Suppressor macrophage treated with lipopolysaccharide for 1 hour (primary cell): ENCODE measurements around the gene TAS2R1.
"Not testable (repeated sequence)": the region's sequence is repeated elsewhere in the genome, so short reads cannot be mapped to it uniquely, and the experiment has no call there.

Experiments
- DNase-seq, 3 donors: peaks; one replicate each; pipeline ENCODE4 v3.0.0-alpha.2; 2020 to 2022

The TAS2R1 gene

DNA sequence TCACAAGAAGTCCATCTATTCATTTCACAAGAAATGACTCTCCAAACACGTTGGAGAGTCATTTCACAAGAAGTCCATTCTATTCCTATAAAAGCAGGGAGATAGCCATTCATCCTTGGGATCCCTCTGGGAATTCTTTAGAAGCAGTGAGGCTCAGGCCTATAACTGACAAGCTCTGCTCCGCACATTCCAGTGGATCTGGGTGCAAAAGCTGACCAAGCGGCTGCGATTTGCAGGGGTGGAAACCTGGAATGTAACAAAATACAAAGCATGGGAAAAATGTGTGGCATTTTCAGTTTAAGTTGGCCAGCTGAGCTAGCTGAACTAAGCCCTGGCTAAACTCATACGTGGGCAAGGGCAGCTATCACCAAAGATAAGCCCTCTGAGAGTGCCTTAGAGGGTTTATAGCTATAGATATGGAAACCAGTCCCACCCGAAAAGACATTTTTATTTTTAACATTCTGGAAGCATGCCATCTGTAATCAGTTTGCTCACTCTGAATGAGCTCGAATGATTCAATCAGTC, 8.7 kb downstream of the TAS2R1 start:
- no peak for DNase-seq

DNA sequence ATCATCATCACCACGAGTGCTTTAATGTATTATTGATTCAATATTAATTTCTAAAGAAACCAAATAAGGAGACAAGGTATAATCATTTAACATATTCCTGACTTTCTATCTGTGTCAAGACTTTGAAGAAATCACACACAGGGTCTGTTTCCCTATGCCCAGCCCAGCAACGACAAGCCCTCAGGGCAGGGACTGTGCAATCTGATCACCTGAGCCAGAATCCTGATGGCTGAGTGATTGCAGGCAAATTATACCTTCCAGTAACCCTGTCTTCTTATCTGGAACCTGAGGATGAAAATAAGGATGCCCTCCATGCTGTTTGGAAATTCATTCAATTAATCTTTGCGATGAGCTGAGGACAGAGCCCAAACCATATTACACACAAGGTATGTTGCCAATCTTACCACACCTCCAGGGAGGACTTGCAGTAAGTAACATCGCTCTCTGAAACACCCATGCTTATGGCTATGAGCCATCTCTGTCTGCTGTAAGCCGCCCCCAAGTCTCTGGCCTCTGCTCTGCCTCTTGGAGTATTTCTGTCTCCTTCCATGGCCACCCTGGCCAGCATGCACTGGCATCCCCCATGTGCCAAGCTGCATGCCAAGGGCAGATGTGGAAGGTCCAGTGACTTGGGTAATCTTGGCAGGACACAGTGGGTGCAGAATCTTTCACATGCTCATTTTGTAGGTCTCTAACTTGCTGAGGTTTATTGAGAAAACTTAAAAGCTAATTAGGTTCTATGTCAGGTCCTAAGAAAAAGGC, 10.6 kb downstream of the TAS2R1 start:
- no peak for DNase-seq

DNA sequence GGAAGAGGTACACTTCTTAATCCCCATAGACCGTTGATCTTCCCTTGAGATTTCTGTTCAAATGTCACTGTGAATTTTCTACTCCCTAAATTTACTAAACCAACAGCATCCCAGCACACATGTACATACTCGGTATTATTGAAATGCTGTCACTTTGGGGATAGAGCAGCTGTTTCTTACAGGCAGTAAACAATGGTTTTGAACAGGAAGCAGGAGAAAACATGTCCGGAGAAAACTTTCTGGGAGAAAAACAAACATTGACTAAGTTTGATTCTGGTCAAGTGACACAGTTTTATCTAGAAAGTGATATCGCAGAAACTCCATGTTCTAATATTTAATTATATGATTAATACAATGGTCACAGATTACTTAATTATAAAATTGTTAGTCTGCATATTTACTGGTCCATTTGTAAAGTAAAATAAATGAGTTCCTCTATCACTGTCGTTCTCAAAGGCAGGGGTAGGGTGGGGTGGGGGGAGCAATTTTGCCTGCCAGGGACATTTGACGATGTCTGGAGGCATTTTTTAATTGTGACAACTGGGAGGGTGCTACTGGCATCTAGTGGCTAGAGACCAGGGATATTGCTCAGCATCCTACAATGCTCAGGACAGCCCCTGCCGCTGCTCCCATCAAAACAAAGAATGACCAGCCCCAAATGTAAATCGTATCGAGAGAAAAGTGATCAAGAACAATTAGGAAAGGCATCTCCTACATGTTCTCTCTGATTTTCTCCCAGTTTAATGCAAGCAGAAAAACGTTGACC, 12.2 kb downstream of the TAS2R1 start:
- DNase-seq = no peak

DNA sequence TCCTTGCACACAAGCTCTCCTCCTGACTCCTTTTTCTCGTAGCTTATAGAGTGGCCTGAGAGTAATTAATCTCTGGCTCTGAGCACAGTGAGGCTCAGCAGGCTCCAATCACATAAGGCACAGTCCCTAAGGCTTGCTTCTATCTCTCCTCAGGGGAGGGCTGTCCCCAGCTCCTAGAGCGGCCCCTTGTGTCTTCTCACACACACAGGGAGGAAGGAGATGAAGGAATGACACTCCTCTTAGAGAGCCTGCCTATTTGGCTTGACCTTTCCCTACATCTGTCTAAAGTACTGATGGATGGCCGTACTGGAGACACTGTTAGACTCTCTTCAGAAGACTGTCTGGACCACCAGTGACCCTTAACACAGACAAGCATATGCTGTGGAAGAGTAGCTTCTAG, 12.9 kb downstream of the TAS2R1 start:
- DNase-seq = no peak

- DNase-seq = no peak
These were observed 14.8 kb downstream of the TAS2R1 start for GRCh38 chr5:9615331-9615730.

DNA sequence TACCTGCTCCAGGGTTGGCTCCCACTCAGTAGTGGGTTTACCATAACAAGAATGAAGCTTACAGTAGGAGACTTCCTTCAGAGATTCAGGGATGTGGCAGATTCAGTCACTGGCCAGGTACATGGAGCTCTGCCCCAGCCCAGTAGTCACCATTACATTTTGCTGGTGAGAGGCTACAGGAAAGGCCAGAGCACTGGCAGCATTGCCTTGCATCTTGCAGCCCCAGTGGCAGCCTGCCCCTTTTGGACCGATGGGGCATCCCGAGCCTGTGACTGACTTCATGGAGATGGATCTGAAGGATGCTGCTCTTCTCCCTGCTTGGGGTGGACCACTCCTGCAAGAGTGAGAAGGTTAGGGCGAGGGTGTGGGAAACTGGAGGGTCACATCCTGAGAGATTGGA, 16.8 kb downstream of the TAS2R1 start:
- DNase-seq = no peak

DNA sequence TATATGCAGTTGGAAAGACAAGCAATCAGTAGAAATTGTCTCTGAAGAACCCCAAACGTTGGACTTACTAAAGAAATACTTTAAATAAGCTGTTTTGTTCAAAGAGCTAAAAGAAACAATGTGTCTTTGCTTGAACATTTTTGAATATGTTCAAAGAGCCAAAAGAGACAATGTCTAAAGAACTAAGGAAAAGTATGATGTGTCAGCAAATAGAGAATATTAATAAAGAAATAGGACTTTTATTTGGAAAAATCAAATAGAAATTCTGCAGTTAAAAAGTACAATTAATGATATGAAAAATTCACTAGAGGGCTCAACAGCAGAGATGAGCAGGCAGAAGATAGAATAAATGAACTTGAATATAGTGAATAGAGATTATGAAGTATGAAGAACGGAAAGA, 19.2 kb downstream of the TAS2R1 start:
- no peak for DNase-seq

- no peak for DNase-seq
These were observed 19.8 kb downstream of the TAS2R1 start for GRCh38 chr5:9610364-9610763.

- DNase-seq = no peak
These were observed 22.1 kb downstream of the TAS2R1 start for GRCh38 chr5:9608093-9608492.

DNA sequence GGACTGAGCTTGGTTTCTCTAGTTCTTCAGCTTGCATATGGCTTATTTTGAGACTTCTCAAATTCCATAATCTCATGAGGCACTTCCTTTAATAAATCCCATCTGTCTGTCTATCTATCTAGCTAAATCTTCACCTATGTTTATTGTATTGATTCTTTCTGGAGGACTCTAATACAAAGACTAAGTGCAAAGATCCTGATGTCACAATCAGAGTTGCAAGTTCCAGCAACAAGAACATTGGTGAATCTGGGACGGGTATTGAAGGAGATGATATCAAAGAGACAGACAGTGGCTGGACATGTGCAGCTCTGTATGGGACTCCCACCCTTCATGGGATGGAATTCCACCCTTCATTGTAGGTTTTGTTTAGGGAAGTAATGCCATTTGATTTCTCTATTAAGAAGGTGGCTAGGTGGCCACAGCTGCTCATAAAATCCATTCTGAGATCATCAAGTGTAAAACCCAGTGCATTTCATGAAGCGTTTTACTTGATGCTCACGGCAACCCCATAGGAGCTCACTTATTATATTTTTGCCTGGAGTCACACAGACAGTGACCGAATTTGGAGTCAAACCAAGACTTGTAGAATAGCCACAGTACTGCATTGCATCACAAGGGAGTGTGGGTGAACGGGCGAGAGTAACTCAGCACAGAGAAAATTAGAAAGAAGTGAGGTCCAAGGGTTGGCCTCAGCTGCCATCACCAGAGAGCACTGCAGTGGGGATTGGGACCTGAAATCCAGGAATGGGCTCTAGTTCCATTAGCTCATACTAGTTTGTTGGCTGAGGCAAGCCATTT, 24.9 kb downstream of the TAS2R1 start:
- DNase-seq = no peak

GRCh38 chr5:9604416-9604815, 25.7 kb downstream of the TAS2R1 start:
- no peak for DNase-seq

- DNase-seq = no peak
These were observed 29.0 kb downstream of the TAS2R1 start for GRCh38 chr5:9601055-9601739.

GRCh38 chr5:9599391-9599790, 30.8 kb downstream of the TAS2R1 start:
- DNase-seq = no peak

DNA sequence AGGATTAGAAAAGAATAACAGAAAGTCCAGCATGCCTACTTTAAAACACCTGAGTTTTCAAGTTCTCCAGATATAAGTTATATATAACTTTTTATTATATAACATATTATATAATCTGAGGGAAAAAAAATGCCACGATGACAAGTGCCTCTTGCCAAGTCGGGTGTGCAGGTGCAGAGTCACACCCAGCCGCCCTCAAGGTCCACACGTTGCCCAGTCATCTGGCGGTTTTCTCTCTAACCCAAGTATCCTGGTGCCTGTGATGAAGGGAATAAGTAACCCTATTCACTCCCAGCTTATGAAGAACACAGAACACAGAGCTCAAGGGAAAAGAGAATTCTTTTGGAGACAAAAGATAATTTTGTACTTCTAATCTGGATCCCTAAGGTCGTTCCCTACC, 31.8 kb downstream of the TAS2R1 start:
- not testable (repeated sequence) for DNase-seq

- not testable (repeated sequence) for DNase-seq
These were observed 32.8 kb downstream of the TAS2R1 start for GRCh38 chr5:9597322-9597721.

GRCh38 chr5:9596824-9597223, 33.3 kb downstream of the TAS2R1 start:
- no peak for DNase-seq

DNA sequence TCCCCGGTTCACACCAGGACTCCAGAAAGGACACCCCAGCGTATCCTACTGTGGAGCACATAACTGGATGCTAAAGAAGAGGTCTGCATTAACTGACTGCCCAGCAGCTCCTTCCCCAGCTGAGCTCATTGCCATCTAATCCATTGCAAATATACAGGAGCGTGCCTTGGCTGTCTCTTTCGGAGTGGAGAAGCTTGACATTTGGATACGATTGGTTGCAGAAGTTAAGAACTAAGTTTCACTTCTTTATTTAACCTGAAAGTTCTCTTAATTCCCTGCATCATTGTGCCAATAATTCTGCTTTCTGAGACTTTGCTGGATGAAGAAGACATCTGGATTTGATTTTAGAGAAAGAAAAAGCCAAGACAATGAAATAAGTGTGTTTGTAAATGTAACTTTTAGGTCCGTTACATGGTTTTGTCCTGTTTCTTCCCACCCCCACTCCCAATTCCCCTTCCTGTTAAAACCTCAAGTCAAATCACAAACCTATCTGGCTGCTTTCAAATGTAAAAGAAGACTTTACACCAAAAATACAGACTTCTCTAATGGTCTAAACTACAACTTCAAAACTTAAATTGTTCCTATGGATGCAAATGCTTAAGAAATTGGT, 33.9 kb downstream of the TAS2R1 start:
- no peak for DNase-seq

- DNase-seq = no peak
These were observed 35.2 kb downstream of the TAS2R1 start for GRCh38 chr5:9594913-9595312.

DNA sequence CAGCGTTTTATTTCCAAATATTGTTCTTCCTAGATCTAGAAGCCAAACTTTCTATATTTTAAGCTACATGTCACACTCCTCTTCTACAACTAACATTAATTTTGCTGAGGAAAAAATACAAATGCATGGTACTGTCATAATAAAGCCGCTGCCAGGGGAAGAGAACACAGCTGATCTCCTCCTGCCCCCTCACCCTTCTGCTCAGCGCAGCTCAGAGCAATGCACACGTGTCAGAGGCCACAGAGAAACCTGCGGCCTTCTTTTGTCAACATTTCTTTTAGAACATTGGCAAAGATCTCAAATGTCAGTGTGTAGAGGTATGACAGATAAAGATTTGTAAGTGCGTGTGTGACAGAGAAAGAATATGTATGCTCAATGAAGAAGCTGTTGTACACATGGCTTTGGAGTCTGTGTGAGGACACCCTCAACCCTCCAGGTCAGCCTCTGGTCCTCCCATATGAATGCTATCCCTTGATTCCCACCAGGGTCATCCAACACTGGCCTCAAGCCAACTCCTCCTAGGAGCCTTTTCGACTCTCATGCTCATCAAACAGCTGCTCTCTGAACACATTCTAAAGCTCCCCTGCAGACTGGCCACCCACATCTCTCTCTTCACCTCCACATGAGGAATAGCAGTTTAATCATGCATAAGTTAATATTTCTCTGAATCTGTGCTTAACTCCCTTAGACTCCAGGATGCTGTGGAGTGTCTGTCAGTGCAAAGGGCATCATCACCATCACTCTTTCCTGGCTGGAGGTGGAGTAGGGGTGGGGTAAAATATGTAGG, 40.9 kb downstream of the TAS2R1 start:
- DNase-seq = no peak

DNA sequence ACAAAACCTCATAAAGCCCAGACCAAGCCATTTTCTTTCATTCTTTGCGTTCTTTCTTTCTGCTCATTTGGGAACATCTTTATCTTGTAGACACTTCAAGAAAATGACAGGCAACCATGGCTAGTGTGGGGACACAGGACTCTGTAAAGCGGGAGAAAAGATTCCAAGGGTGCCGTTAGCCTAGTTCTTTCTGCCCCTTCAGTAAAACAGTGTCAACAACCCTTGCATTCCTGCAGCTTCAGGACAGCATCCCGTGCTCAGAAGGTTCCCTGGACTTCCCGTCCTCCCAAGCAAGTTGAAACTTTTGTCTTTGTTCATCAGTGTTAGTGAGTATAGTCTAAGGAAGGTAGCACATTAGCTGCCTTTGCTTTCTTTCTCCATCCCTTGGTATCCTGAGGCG, 41.9 kb downstream of the TAS2R1 start:
- no peak for DNase-seq

DNA sequence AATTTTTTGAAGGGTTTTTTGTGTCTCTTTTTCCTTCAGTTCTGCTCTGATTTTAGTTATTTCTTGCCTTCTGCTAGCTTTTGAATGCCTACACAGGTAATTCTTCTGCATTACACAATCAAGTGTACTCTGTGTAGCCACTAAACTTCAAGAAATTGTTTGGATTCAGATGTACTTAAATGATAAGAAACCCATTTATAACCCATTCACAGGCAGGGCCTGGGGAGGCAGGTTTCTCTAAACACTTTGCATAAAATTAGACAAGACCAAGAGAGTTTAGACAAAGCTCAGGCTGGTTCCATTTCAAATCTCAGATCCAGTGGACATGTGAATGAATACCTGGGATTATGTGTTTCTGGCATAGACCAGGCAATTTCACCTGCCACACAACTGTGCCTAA, 43.0 kb downstream of the TAS2R1 start:
- DNase-seq = no peak

GRCh38 chr5:9582406-9582805, 47.7 kb downstream of the TAS2R1 start:
- DNase-seq = no peak
